Ishikawa (cell line): Measurements from ENCODE around the gene PLSCR1.

Experiments used
- EGR1 ChIP-seq: IDR thresholded peaks from 2 replicates; pipeline ENCODE4 v1.6.1; 2012
- EP300 ChIP-seq: IDR thresholded peaks from 2 replicates; pipeline ENCODE4 v1.6.1; 2012; ENCODE audit warnings: borderline replicate concordance
- FOXM1 ChIP-seq: IDR thresholded peaks from 2 replicates; pipeline ENCODE4 v1.6.1; 2012; ENCODE audit warnings: low read depth, borderline replicate concordance
- RAD21 ChIP-seq: IDR thresholded peaks from 2 replicates; pipeline ENCODE4 v1.6.1; 2012; ENCODE audit warnings: low read depth
- REST ChIP-seq: IDR thresholded peaks from 2 replicates; pipeline ENCODE4 v1.6.1; 2012; ENCODE audit warnings: low read depth, mild to moderate bottlenecking
- TEAD4 ChIP-seq: IDR thresholded peaks from 2 replicates; pipeline ENCODE4 v1.6.1; 2012
- YY1 ChIP-seq: IDR thresholded peaks from 2 replicates; pipeline ENCODE4 v1.6.1; 2012; ENCODE audit warnings: low read depth
- TF ChIP-seq, protein P1 (sequence below): IDR thresholded peaks from 2 replicates; pipeline ENCODE4 v1.6.1; 2012

- TF ChIP-seq EGR1 (no peak), RAD21 (no peak), FOXM1 (no peak), TEAD4 (no peak), EP300 (no peak), REST (no peak), YY1 (no peak)
- TF ChIP-seq, protein P1, sequence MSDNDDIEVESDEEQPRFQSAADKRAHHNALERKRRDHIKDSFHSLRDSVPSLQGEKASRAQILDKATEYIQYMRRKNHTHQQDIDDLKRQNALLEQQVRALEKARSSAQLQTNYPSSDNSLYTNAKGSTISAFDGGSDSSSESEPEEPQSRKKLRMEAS: no peak
These were observed 21.7 kb upstream of the PLSCR1 start for GRCh38 chr3:146566138-146566537.
